Activated B cell treated with CpG ODN at 0.5 μM for 24 hours (primary cell): Measurements from ENCODE around the gene PTGES2. TPM values are rescaled to one million over a fixed set of nuclear protein-coding genes. Genes with fewer than 3 reads are reported as not detected.

Source experiments
- ATAC-seq: fragments of 200-7000 bp; cut with Tn5 transposase; one replicate; pipeline ENCODE4 v1.10.0; 2021; ENCODE audit warnings: low read depth, mild to moderate bottlenecking, moderate library complexity
- CTCF ChIA-PET: fragments of 350-600 bp; sonication (Branson Sonifier 250); formaldehyde crosslinking; loops from one replicate; lab custom pipeline; 2021; ENCODE audit warnings: antibody characterized with exemption; lab: Charles Lee
- POLR2A ChIA-PET: fragments of 350-600 bp; sonication (Branson Sonifier 250); formaldehyde crosslinking; loops from one replicate; lab custom pipeline; 2021; ENCODE audit warnings: antibody characterized with exemption; lab: Charles Lee
- DNase-seq: peaks from one replicate; pipeline ENCODE4 v3.0.0; 2022
- H3K27ac Mint-ChIP-seq: one replicate; pipeline ENCODE4 v1.8.0; 2020; ENCODE audit warnings: mixed read lengths
- H3K27me3 Mint-ChIP-seq: one replicate; pipeline ENCODE4 v1.8.0; 2021; ENCODE audit warnings: mixed read lengths
- H3K36me3 Mint-ChIP-seq: one replicate; pipeline ENCODE4 v1.8.0; 2021; ENCODE audit warnings: low read depth, mixed read lengths
- H3K4me1 Mint-ChIP-seq: one replicate; pipeline ENCODE4 v1.8.0; 2021; ENCODE audit warnings: mixed read lengths
- H3K4me3 Mint-ChIP-seq: one replicate; pipeline ENCODE4 v1.8.0; 2020; ENCODE audit warnings: mild to moderate bottlenecking, mixed read lengths
- H3K9me3 Mint-ChIP-seq: one replicate; pipeline ENCODE4 v1.8.0; 2020; ENCODE audit warnings: mixed read lengths
- CTCF ChIP-seq: fragments of 200-600 bp; IDR thresholded peaks from one replicate; pipeline ENCODE4 v1.8.0; 2022; ENCODE audit warnings: antibody characterized with exemption, mild to moderate bottlenecking
- intact Hi-C: fragments of 100-400 bp; cut with micrococcal nuclease; formaldehyde crosslinking; loops from one replicate; pipeline ENCODE4 v1.15.1; 2024
- total RNA-seq: library from RNA; stranded (reverse); gene quantifications from 2 replicates; pipeline ENCODE4 v1.2.3, GENCODE V29; 2022

PTGES2 gene
- total RNA-seq, 1 donor from 2014 or later = 89.2 TPM

DNA sequence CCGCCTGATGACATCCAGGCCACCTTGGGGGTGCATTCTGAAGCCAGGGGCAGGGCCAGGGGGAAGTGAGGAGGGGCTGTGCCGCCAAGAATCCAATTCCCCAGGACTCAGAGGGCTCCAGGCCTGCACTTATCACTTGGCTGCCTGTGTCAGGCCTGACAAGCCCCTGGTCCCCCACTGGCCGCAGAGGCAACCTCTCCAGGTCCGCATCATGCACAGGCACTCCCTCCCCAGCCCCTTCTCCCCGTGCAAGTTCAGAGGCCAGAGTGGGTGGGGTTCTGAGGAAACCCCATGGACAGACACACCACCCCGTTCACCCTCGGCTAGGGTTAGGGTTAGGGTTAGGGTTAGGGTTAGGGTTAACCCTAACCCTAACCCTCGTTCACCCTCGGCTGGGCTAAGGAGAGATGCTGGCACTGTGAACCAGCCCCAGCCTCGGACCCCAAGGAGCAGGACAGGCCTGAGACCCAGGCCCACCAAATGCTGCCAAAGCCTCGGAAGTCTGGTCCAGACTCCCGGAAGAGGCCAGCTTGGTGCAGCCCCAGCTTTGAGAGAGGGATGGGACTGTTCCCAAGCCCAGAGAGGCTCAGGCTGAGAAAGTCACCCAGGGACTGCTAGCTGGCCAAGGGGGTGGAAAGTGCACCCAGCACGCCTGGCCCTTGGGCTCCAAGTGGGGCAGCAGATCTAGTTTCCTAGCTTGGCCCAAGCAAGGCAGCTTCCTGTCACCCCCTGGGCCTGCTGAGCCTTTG is 26.6 kb upstream of the PTGES2 start:
- H3K36me3 Mint-ChIP-seq = no peaks in the 10 kb centered on the region
- POLR2A ChIA-PET = no interaction called here
- peaks cover 3% of the 10 kb centered on the region for H3K27me3 Mint-ChIP-seq
- no peaks in the 10 kb centered on the region for H3K4me1 Mint-ChIP-seq
- H3K4me3 Mint-ChIP-seq = no peak overlapping the region
- TF ChIP-seq CTCF = no peak
- H3K9me3 Mint-ChIP-seq = no peaks in the 10 kb centered on the region
- intact Hi-C loops = no loop called here
- no peak for ATAC-seq
- H3K27ac Mint-ChIP-seq = no peak overlapping the region
- CTCF ChIA-PET = no interaction called here
- no peak for DNase-seq

GRCh38 chr9:128153060-128153946 is 25.8 kb upstream of the PTGES2 start:
- intact Hi-C loops = no loop called here
- Mint-ChIP-seq H3K27ac (no peak overlapping the region), H3K27me3 (peaks cover 3% of the 10 kb centered on the region), H3K4me3 (no peak overlapping the region), H3K36me3 (no peaks in the 10 kb centered on the region), H3K9me3 (no peaks in the 10 kb centered on the region), H3K4me1 (no peaks in the 10 kb centered on the region)
- no peak for TF ChIP-seq CTCF
- ATAC-seq = no peak
- no peak for DNase-seq
- CTCF ChIA-PET = no interaction called here
- POLR2A ChIA-PET = no interaction called here

DNA sequence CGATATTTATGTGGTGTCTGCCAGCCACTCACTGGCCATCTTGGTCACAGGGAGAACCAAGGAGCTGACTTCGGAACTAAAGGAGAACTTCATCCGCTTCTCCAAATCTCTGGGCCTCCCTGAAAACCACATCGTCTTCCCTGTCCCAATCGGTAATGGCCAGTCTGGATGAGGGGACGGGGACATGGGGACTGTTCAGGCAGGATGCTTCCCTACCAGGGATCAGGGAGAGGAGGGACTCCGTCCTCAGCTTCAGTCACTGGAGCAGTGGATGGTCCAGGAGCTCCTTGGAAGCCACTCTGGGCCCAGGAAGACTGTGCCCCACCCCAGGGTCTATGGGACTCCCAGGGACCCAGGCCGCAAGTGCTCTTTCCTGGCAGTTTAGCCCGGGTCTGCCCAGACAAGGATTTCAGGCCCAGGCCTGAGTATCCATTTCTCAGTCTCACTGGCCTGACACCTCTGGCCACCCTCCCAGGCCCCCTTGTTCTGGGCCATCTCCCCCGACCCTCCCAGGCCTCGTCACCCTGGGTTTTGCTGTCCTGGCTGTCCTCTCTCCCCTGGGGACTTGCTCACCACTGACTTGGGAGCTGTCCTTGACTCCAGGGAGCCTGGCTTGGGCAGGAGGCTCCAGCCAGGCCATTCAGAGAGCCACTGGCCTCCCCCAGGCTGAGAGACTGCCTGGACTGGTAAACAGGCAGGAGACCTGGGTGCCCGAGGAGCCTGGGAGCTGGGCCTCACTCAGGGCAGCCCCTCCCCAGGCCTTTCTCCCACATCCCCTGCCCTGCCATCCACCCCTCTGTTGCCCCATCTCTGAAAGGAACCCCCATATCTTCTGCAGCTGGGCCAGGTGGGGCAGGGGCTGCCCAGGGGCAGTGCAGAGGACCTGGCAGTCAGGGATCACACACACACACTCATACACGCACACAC is 24.9 kb upstream of the PTGES2 start:
- no peaks in the 10 kb centered on the region for H3K4me1 Mint-ChIP-seq
- H3K27me3 Mint-ChIP-seq = peaks cover 3% of the 10 kb centered on the region
- ATAC-seq = no peak
- no peak overlapping the region for H3K27ac Mint-ChIP-seq
- no peak for TF ChIP-seq CTCF
- CTCF ChIA-PET = no interaction called here
- H3K9me3 Mint-ChIP-seq = no peaks in the 10 kb centered on the region
- H3K36me3 Mint-ChIP-seq = no peaks in the 10 kb centered on the region
- no peak overlapping the region for H3K4me3 Mint-ChIP-seq
- DNase-seq = no peak
- POLR2A ChIA-PET = no interaction called here
- intact Hi-C loops = no loop called here

- H3K36me3 Mint-ChIP-seq = no peaks in the 10 kb centered on the region
- intact Hi-C loops = no loop called here
- no peak for TF ChIP-seq CTCF
- ChIA-PET CTCF (no interaction called here), POLR2A (no interaction called here)
- H3K4me1 Mint-ChIP-seq = no peaks in the 10 kb centered on the region
- no peak overlapping the region for H3K4me3 Mint-ChIP-seq
- no peak for ATAC-seq
- H3K27ac Mint-ChIP-seq = no peak overlapping the region
- H3K27me3 Mint-ChIP-seq = peaks cover 3% of the 10 kb centered on the region
- H3K9me3 Mint-ChIP-seq = no peaks in the 10 kb centered on the region
- no peak for DNase-seq
Observed at GRCh38 chr9:128151309-128152132, 24.0 kb upstream of the PTGES2 start.
